Endothelial cell of umbilical vein (primary cell): ENCODE measurements around the gene SLC12A7. TPM values are rescaled to one million over a fixed set of nuclear protein-coding genes. Genes with fewer than 3 reads are reported as not detected.
"Not testable (repeated sequence)": the region's sequence is repeated elsewhere in the genome, so short reads cannot be mapped to it uniquely, and the experiment has no call there.

Source experiments
- BruUV-seq: library from RNA; stranded (reverse); fragments of 400-500 nt; replicated peaks from 2 replicates; lab custom pipeline; 2021; lab: Mats Ljungman, UMichigan
- CTCF ChIA-PET: fragments of 300-600, 350-600 bp; sonication (Branson Sonifier 250); formaldehyde crosslinking; loops from one replicate; lab custom pipeline; 2021; ENCODE audit warnings: antibody characterized with exemption, inconsistent platforms; lab: Charles Lee
- POLR2A ChIA-PET: fragments of 300-600, 350-600 bp; sonication (Branson Sonifier 250); formaldehyde crosslinking; loops from one replicate; lab custom pipeline; 2021; ENCODE audit warnings: antibody characterized with exemption, inconsistent platforms; lab: Charles Lee
- DNase-seq: peaks from one replicate; pipeline ENCODE4 v3.0.0-alpha.2; 2011; ENCODE audit warnings: low read depth, low spot score
- FAIRE-seq: peaks from 2 replicates; lab custom pipeline; 2011; peaks lifted over from hg19 to GRCh38; lab: Jason Lieb, UNC
- H2AFZ ChIP-seq: 2 replicates; pipeline ENCODE4 v1.6.0; 2012; ENCODE audit warnings: low read depth, low read length, control low read depth, inconsistent platforms
- H3K27ac ChIP-seq: 2 replicates; pipeline ENCODE4 v1.5.1; 2011; ENCODE audit warnings: low read depth, mild to moderate bottlenecking, control low read depth, low read length, moderate library complexity; ENCODE audit not compliant: insufficient read depth
- H3K27me3 ChIP-seq, 2 experiments: 2 replicates each; pipeline versions ENCODE4 v1.6.0 to v1.6.1; 2011; ENCODE audit warnings: low read length in 2 of 2, mixed read lengths in 1 of 2; ENCODE audit not compliant: control insufficient read depth in 2 of 2, insufficient read depth in 2 of 2
- H3K36me3 ChIP-seq, 2 experiments: 2 replicates in 1 of 2; 3 replicates in 1 of 2; pipeline ENCODE4 v1.5.1; 2011; ENCODE audit warnings: low read length in 2 of 2, mild to moderate bottlenecking in 1 of 2, moderate library complexity in 1 of 2; ENCODE audit not compliant: control insufficient read depth in 2 of 2, insufficient read depth in 2 of 2; ENCODE audit errors: extremely low read depth in 1 of 2
- H3K4me1 ChIP-seq: 3 replicates; pipeline ENCODE4 v1.5.1; 2011; ENCODE audit warnings: mild to moderate bottlenecking, low read length; ENCODE audit not compliant: control insufficient read depth, insufficient read depth; ENCODE audit errors: extremely low read depth
- H3K4me2 ChIP-seq: 2 replicates; pipeline ENCODE4 v1.6.1; 2011; ENCODE audit warnings: low read length, control low read depth, mixed read lengths; ENCODE audit not compliant: insufficient read depth
- H3K4me3 ChIP-seq, 3 experiments: fragments of 200-600 bp in 1 of 3; sonication (generic), shearing (Covaris generic) in 1 of 3; replicated peaks in 1 of 3; 2 replicates each; pipeline ENCODE4 v1.5.1; 2011 to 2016; ENCODE audit warnings: control low read depth in 3 of 3, low read length in 3 of 3, mild to moderate bottlenecking in 2 of 3, inconsistent platforms in 1 of 3, low read depth in 1 of 3, moderate library complexity in 1 of 3; ENCODE audit not compliant: insufficient read depth in 1 of 3
- H3K79me2 ChIP-seq: 2 replicates; pipeline ENCODE4 v1.6.0; 2012; ENCODE audit warnings: low read length, inconsistent platforms; ENCODE audit not compliant: control insufficient read depth, insufficient read depth
- H3K9ac ChIP-seq: replicated peaks from 2 replicates; pipeline ENCODE3; 2011; ENCODE audit warnings: low read length, control low read depth; ENCODE audit not compliant: insufficient read depth; ENCODE audit errors: extremely low read depth
- H3K9me1 ChIP-seq: replicated peaks from 3 replicates; pipeline ENCODE4 v1.6.0; 2011; ENCODE audit warnings: mild to moderate bottlenecking, low read length; ENCODE audit not compliant: control insufficient read depth, insufficient read depth; ENCODE audit errors: extremely low read depth
- H3K9me3 ChIP-seq: replicated peaks from 2 replicates; pipeline ENCODE4 v1.5.1; 2012; ENCODE audit warnings: low read length, inconsistent platforms; ENCODE audit not compliant: control insufficient read depth, insufficient read depth
- H4K20me1 ChIP-seq: replicated peaks from 2 replicates; pipeline ENCODE3; 2011; ENCODE audit warnings: mild to moderate bottlenecking, low read length; ENCODE audit not compliant: control insufficient read depth, insufficient read depth; ENCODE audit errors: extremely low read depth
- JUN ChIP-seq: IDR thresholded peaks from 2 replicates; pipeline ENCODE4 v1.6.1; 2011; ENCODE audit warnings: borderline replicate concordance, low read depth; ENCODE audit not compliant: insufficient read length, insufficient read depth
- MYC ChIP-seq: IDR thresholded peaks from one replicate; pipeline ENCODE4 v1.6.1; 2011; ENCODE audit warnings: mild to moderate bottlenecking, low read depth, low read length
- POLR2A ChIP-seq: IDR thresholded peaks from 2 replicates; pipeline ENCODE4 v1.6.1; 2012; ENCODE audit warnings: low read depth, mild to moderate bottlenecking, control low read depth, low read length
- POLR2AphosphoS5 ChIP-seq: IDR thresholded peaks from 2 replicates; pipeline ENCODE4 v1.6.1; 2012; ENCODE audit warnings: low read depth, mild to moderate bottlenecking, control low read depth, low read length, moderate library complexity; ENCODE audit not compliant: insufficient read depth
- dilution Hi-C: fragments of 300-500 bp; cut with MboI; formaldehyde crosslinking; loops from one replicate; pipeline ENCODE4 v1.15.0; 2019; ENCODE audit warnings: low sequenced_read_pairs; ENCODE audit not compliant: extremely low pct_ligation_motif_present
- intact Hi-C: fragments of 100-400 bp; cut with micrococcal nuclease; formaldehyde crosslinking; loops from one replicate; pipeline ENCODE4 v1.10.0; 2022
- polyA plus RNA-seq, 4 experiments: library from polyadenylated mRNA; depleted of rRNA in 3 of 4; stranded (reverse) in 3 of 4; unstranded in 1 of 4; fragments of >200 nt; gene quantifications; 2 replicates each; pipeline versions ENCODE4 v1.2.1 to v1.2.3, GENCODE V29; 2011 to 2012; ENCODE audit warnings: missing spikeins in 1 of 4
- total RNA-seq: library from RNA; stranded (reverse); gene quantifications from 2 replicates; pipeline ENCODE4 v1.2.3, GENCODE V29; 2021

Gene SLC12A7
- total and polyA plus RNA-seq, 2 donors (not counting 3 experiments of a cell fraction or from before 2014, with no cell fraction given), result 16.4 to 38.8 TPM

DNA sequence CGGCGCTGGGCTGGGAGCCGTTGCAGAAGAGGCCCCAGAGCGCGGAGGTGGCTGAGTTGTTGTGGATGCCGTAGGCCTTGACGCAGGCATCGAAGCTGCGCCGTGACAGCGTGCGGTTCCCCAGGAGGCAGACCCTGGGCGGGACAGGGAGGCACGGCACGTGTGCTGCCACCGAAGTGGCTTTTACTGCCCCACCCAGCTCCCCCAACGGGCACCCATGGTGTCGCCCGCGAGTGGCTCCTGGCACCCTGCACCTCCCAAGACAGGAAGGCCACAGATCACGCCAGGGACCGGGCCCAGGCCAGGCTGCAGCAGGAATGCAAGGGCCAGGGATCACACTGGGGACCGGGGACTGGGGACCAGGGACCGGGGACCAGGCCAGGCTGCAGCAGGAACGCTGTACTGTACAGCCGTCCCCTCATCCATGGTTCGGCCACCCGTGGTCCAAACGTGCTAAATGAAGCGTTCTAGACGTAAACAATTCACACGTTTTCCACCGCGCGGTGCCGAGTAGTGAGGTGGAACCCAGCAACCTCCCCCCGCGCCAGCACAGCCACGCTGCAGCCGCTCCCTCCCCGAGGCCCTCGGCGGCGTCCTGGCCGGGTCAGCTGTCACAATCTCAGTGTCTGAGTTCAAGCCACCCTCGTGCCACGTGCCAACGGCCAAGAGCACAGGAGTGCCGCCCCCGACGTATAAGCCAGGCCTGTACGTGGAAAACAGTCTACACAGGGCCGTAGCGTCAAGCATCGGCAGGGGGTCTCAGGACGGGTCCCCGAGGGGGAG lies 27.8 kb downstream of the SLC12A7 start:
- Histone ChIP-seq H3K27ac (no peak overlapping the region), H3K36me3 (peaks cover 3 to 10% of the 10 kb centered on the region in 2 experiments), H3K9me3 (no peaks in the 10 kb centered on the region), H3K4me1 (no peaks in the 10 kb centered on the region), H3K9me1 (no peaks in the 10 kb centered on the region), H3K9ac (no peak overlapping the region), H3K4me2 (no peak overlapping the region), H3K4me3 (no peak overlapping the region), H4K20me1 (no peaks in the 10 kb centered on the region), H3K27me3 (no peaks in the 10 kb centered on the region), H2AFZ (no peak overlapping the region), H3K79me2 (no peaks in the 10 kb centered on the region)
- no TSS peak for BruUV-seq
- CTCF ChIA-PET, result no interaction called here
- POLR2A ChIA-PET, result no interaction called here
- no peak for TF ChIP-seq POLR2AphosphoS5
- no peak for TF ChIP-seq JUN
- TF ChIP-seq MYC, result no peak
- no peak for TF ChIP-seq POLR2A
- no peak for FAIRE-seq
- DNase-seq, result no peak
- dilution Hi-C loops, result no loop called here
- intact Hi-C loops, result no loop called here

DNA sequence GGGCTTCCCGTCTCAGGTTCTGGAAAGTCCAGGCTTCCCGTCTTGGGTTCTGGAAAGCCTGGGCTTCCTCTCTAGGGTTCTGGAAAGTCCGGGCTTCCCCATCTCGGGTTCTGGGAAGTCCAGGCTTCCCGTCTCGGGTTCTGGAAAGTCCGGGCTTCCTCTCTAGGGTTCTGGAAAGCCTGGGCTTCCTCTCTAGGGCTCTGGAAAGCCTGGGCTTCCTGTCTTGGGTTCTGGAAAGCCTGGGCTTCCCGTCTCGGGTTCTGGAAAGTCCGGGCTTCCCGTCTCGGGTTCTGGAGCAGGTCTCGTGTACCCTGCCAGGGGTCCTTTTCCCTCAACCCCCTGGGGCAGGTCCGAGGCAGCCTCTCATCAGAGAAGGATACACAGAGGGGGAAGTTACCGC lies 28.8 kb downstream of the SLC12A7 start:
- H3K79me2 ChIP-seq, intact Hi-C loops, H3K4me1 ChIP-seq, H3K4me2 ChIP-seq, H4K20me1 ChIP-seq, H3K9ac ChIP-seq, FAIRE-seq, dilution Hi-C loops, CTCF ChIA-PET, BruUV-seq, POLR2A ChIA-PET, H3K9me3 ChIP-seq, H2AFZ ChIP-seq, H3K4me3 ChIP-seq, DNase-seq, H3K27me3 ChIP-seq, H3K27ac ChIP-seq, H3K9me1 ChIP-seq: not testable (repeated sequence)
- peaks cover 3 to 15% of the 10 kb centered on the region in 2 experiments for H3K36me3 ChIP-seq
